Measurements from ENCODE around the gene CLDND1. TPM values are rescaled to one million over a fixed set of nuclear protein-coding genes. Genes with fewer than 3 reads are reported as not detected.

Gene CLDND1
- total and polyA plus RNA-seq, 2 of the 4 experiments (the other 2 are of a cell fraction): 75.8 to 78.3 TPM

GRCh38 chr3:98553021-98553563, 30.4 kb upstream of the CLDND1 start:
- no peak overlapping the region for H3K9ac ChIP-seq (ENCODE audit: low read depth, low read length)
- H2BK15ac ChIP-seq (ENCODE audit: low read depth, low read length): no peak overlapping the region
- peaks cover 21% of the 10 kb centered on the region for H3K27me3 ChIP-seq (ENCODE audit: control insufficient read depth, insufficient read depth, low read length)
- CTCF ChIA-PET: no interaction called here
- dilution Hi-C loops (cut with HindIII; ENCODE audit: low sequenced_read_pairs, unreplicated experiment) (no loop called here), intact Hi-C loops (cut with micrococcal nuclease) (no loop called here), in situ Hi-C loops (cut with MboI; ENCODE audit: low sequenced_read_pairs) (loop anchor here (25.0 kb wide), 1 partner anchor 216 kb away; no protein-coding TSS in a partner anchor)
- POLR2A ChIA-PET (ENCODE audit: unreplicated experiment): no interaction called here
- no peaks in the 10 kb centered on the region for H4K20me1 ChIP-seq (ENCODE audit: insufficient read depth, low read length)
- no peak overlapping the region for H2BK120ac ChIP-seq (ENCODE audit: low read depth, low read length)
- no peaks in the 10 kb centered on the region for H3K9me1 ChIP-seq (ENCODE audit: insufficient read depth, low read length)
- H3K4ac ChIP-seq (ENCODE audit: low read depth, low read length): no peak overlapping the region
- no peak overlapping the region for H3K56ac ChIP-seq (ENCODE audit: extremely low read depth, insufficient read depth, low read length)
- no peak overlapping the region for H2AK5ac ChIP-seq (ENCODE audit: low read depth, low read length)
- DNase-seq: no peak
- H2BK5ac ChIP-seq (ENCODE audit: low read depth, low read length, poor library complexity, severe bottlenecking): no peak overlapping the region
- no peak overlapping the region for H3K18ac ChIP-seq (ENCODE audit: low read depth, low read length)
- H4K91ac ChIP-seq (ENCODE audit: insufficient read depth, low read depth, low read length): no peak overlapping the region
- ATAC-seq (ENCODE audit: low read depth): no peak
- no peaks in the 10 kb centered on the region for H3K36me3 ChIP-seq (ENCODE audit: control insufficient read depth, insufficient read depth, low read length)
- H3K79me1 ChIP-seq (ENCODE audit: low read depth in 1 of 2, low read length in 2 of 2): no peaks in the 10 kb centered on the region
- no peak overlapping the region for H2AFZ ChIP-seq (replicated peaks; ENCODE audit: low read length, poor library complexity)
- H3K9me3 ChIP-seq (ENCODE audit: control insufficient read depth, insufficient read depth, low read length): no peaks in the 10 kb centered on the region
- H4K5ac ChIP-seq (ENCODE audit: low read depth, low read length): no peak overlapping the region
- no peak overlapping the region for H3K27ac ChIP-seq (ENCODE audit: insufficient read depth, low read length)
- no peak overlapping the region for H2BK20ac ChIP-seq (ENCODE audit: low read depth, low read length)
- no peak for TF ChIP-seq NFE2L2 (IDR thresholded peaks at IDR 0.05; ENCODE audit: low read depth, low read length)
- no peak for TF ChIP-seq FOS (IDR thresholded peaks at IDR 0.05; ENCODE audit: low read depth, low read length)
- TF ChIP-seq SMC3 (IDR thresholded peaks at IDR 0.05; ENCODE audit: low read depth, low read length): no peak
- no peak for TF ChIP-seq BHLHE40 (IDR thresholded peaks at IDR 0.05; ENCODE audit: low read depth, low read length)
- TF ChIP-seq CHD1 (IDR thresholded peaks at IDR 0.05; ENCODE audit: low read depth, low read length): no peak
- TF ChIP-seq CEBPB (IDR thresholded peaks at IDR 0.05; ENCODE audit: low read depth, low read length): no peak
- TF ChIP-seq RAD21 (IDR thresholded peaks at IDR 0.05; ENCODE audit: low read length): no peak
- TF ChIP-seq CTCF (conservative IDR thresholded peaks at IDR 0.05; ENCODE audit: low read depth, low read length): no peak
- TF ChIP-seq RCOR1 (IDR thresholded peaks at IDR 0.05; ENCODE audit: insufficient replicate concordance, low read length): no peak
- TF ChIP-seq ELK1 (IDR thresholded peaks at IDR 0.05; ENCODE audit: borderline replicate concordance, low read depth, low read length): no peak
- no peak for TF ChIP-seq POLR2A (IDR thresholded peaks at IDR 0.05; ENCODE audit: low read depth, low read length)
- TF ChIP-seq MAFK (IDR thresholded peaks at IDR 0.05; ENCODE audit: low read depth, low read length): no peak
- no peak for TF ChIP-seq RFX5 (IDR thresholded peaks at IDR 0.05; ENCODE audit: low read depth, low read length)
- TF ChIP-seq MXI1 (IDR thresholded peaks at IDR 0.05; ENCODE audit: borderline replicate concordance, low read depth, low read length): no peak
- no peak for TF ChIP-seq MAZ (IDR thresholded peaks at IDR 0.05; ENCODE audit: borderline replicate concordance, low read depth, low read length)
- TF ChIP-seq USF2 (IDR thresholded peaks at IDR 0.05; ENCODE audit: low read depth, low read length): no peak
- no peak overlapping the region for H3K4me2 ChIP-seq (ENCODE audit: low read depth, low read length)
- H3K4me3 ChIP-seq (ENCODE audit: insufficient read depth, low read depth, low read length): no peak overlapping the region
- H3K23ac ChIP-seq (ENCODE audit: low read depth, low read length): no peak overlapping the region
- H3K4me1 ChIP-seq (ENCODE audit: control insufficient read depth, insufficient read depth, low read length): no peaks in the 10 kb centered on the region
- no peak overlapping the region for H4K8ac ChIP-seq (ENCODE audit: low read depth in 2 of 2, low read length in 2 of 2)
- no peak overlapping the region for H3K14ac ChIP-seq (replicated peaks; ENCODE audit: low read depth, low read length)
- no TSS peak for BruUV-seq (replicated peaks)
- H2AK9ac ChIP-seq (replicated peaks; ENCODE audit: low read depth, low read length, poor library complexity): no peak overlapping the region
- 80% methylated on average over 2 of the region's 6 CpGs; no CpG with 5 or more reads in 1 of the 2 experiments for WGBS, 2 experiments (ENCODE audit: extremely low coverage in 2 of 2, insufficient read length in 1 of 2)

Data from IMR-90 (cell line).